NCI-H1092 (cell line): ENCODE measurements around the gene SZRD1.
"Not testable (repeated sequence)": the region's sequence is repeated elsewhere in the genome, so short reads cannot be mapped to it uniquely, and the experiment has no call there.

Experiments
- DNase-seq: peaks from one replicate; lab custom pipeline; 2025; lab: John Stamatoyannopoulos, UW

Gene SZRD1

DNA sequence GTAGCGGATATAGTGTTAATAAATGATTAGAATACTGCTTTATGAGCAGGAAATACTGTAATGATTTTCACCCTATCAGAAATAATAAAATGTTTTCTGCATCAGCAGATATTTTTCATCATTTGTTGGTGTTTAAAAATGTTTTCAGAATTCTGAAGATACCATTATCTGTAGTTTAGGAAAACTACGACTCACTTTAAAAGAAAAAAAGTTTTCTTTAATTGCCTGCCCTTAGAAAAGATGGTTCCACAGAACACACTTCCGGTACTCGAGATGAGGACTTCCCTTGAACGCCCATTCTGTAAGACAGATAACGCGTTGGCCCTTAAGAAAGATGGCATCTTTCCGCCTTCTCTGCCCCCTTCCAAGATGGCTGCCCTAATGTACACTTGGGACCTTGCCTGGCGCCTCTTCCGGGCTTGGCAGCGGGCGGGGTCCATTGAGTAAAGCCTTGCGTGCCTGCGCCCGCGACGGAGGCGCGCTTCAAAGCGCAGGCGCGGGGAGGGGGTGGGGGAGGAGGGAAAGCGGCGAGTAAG, at the start of gene SZRD1:
Gene SZRD1, plus strand, starts transcription at position 521 of the 536 bp plus-strand sequence. CDS start 16 bp downstream, outside the sequence.
- peak; percentile 100 for DNase-seq

DNA sequence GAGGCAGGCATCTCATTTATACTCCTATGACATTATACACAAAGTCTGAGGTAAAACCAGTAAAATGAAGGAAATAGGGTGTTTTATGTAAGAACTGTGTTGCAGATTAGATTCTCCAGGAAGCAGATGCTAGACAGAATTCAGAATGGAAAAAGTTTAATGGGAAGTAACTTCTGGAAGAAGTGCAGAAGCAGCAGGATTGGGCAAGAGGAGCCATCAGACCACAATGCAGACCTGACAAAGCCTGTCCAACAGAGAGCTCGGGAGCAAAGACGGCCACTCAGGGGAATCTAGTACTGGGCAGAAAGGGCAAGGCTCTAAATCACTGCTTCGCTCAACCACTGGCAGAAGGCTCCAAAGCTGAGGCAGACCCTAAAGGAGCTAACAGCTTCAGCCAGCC, 48.5 kb upstream of the SZRD1 start:
- no peak for DNase-seq

- DNase-seq = no peak
Observed at GRCh38 chr1:16321176-16321867, 45.7 kb upstream of the SZRD1 start.

GRCh38 chr1:16324456-16324890, 42.6 kb upstream of the SZRD1 start:
- no peak for DNase-seq

DNA sequence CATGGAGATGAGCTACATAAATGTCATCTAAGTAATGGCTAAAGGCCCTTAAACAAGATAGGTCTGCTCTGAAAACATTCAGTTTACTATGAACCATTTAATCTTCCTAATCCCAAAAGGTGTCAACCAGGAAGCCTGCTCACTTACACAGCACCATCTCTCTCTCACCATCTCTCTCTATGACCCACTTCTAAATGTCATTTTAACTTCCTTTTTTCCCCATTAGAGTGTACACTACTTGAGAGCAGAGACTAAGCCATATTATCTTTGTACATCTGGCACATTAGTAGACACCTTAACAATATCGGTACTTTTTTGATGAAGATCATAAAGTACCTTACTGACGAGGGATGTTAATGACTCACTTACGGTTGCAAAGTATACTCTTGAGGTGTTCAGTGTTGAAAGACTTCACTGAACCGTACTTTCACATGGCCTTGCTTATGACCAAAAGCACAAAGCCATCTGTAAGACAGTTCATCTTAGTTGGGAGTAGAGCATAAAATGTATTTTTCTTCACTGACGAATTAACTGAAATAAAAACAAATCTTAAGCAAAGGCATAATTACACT, 40.1 kb upstream of the SZRD1 start:
- DNase-seq = no peak

GRCh38 chr1:16334655-16335340, 32.2 kb upstream of the SZRD1 start:
- DNase-seq = no peak

GRCh38 chr1:16338961-16339360, 28.1 kb upstream of the SZRD1 start:
- no peak for DNase-seq

DNA sequence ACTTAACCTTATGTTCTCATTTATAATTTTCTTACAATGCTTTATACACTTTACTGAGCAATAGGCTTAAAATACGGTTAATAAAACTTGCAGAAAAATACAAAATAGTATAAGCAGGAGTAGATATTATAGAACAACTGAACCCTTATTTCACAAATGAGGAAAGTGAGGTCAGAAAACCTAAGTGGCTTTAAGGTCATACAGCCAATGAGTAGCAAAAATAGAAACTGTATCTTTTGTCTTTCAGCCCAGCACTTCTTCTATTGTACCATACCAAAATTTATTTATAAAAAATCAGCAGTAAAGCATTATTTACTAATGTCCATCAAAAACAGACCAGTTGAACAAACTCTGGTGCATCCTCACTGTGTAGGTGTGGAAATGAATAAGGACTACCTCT, 26.4 kb upstream of the SZRD1 start:
- DNase-seq = no peak

DNA sequence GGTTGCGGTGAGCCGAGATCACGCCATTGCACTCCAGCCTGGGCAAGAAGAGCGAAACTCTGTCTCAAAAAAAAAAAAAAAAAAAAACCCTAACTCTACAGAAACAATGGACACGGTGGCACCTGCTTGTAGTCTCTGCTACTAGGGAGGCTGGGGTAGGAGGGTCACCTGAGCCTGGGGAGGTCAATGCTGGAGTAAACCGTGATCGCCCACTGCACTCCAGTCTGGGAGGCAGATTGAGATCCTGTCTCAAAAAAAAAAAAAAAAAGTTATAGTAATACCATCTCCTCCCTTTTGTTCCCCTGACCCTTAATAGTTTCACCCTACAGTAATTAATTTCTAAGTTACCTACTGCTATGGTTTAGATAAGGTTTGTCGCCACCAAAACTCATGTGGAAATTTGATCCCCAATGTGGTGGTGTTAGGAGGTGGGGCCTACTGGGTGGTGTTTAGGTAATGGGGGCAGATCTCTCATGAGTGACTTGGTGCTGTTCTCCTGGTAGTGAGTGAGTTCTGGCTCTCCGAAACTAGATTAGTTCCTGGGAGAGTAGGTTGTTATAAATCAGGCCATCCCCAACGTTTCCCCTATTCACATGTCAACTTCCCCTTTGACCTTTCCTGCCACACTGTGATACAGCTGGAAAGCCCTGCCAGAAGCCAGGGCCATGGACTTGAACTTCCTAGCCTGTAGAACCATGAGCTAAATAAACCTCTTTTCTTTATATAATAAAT, 24.5 kb upstream of the SZRD1 start:
- no peak for DNase-seq

DNA sequence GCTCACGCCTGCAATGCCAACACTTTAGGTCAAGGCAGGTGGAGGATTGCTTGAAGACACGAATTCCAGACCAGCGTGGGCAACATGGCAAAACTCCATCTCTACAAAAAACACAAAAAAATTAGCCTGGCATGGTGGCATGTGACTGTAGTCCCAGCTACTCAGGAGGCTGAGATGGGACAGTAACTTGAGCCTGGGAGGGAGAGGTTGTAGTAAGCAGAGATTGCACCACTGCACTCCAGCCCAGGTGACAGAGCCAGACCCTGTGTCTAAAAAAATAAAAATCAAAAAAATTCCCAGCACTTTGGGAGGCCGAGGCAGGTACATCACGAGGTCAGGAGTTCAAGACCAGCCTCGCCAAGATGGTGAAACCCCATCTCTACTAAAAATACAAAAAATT, 23.8 kb upstream of the SZRD1 start:
- DNase-seq = not testable (repeated sequence)

DNA sequence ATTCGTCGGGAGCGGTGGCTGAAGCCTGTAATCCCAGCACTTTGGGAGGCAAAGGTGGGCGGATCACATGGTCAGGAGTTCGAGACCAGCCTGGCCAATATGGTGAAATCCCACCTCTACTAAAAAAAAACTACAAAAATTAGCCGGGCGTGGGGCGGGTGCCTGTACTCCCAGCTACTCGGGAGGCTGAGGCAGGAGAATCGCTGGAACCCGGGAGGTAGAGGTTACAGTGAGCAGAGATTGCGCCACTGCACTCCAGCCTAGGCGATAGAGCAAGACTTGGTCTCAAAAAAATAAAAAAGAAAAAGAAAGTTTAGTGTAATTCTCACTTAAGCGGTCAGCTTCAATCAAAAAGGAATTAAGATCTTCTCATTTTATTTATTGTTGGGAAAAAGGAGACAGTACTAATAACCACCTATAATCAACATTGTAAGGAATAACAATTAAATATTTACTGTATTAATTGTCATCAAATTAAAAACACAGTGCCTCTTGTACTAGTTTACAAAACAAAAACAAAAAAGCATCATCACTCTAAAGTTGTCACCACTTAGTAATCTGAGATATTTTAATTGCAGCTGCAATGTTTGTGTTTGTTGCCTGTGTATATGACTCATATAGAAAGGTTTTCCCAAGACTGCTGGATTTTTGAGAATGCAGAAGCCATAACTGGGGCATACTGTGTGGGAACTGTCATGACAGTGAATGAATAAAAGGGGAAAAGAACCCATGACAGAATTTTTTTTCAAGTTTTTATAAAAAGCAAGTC, 18.4 kb upstream of the SZRD1 start:
- DNase-seq = no peak

DNA sequence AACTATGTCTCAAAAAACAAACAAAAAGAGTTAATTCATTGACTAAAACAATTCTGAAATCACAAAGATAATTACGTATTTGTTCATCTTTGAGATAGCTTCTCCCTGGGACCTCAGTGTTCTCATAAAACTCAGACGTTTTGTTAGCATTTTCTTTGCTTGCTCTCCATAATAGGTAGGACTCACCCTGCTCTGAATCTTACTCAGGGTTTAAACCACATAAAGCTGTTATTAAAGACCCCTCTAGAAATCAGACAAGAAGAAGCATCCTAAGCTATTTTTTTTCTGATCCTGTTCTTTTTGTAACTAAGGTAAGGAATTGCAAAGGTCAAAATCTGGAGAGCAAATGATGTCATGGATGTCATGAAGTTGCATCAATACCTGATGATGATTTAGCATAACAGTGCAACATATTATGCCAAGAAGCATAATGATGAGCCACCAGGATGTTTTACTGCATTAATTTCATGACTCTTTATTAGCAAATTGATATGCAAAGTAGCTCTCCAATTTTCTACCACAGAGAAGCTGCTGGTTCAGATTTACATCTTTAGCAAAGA, 17.1 kb upstream of the SZRD1 start:
- no peak for DNase-seq

- DNase-seq = no peak
Observed at GRCh38 chr1:16351456-16351993, 15.5 kb upstream of the SZRD1 start.

- DNase-seq = peak; percentile 91
Observed at GRCh38 chr1:16351994-16352841, 14.8 kb upstream of the SZRD1 start, which contains the start of gene FBXO42. Gene FBXO42, minus strand, starts transcription at chr1:16352480. Its CDS starts 37,062 bp downstream, at chr1:16315418.

DNA sequence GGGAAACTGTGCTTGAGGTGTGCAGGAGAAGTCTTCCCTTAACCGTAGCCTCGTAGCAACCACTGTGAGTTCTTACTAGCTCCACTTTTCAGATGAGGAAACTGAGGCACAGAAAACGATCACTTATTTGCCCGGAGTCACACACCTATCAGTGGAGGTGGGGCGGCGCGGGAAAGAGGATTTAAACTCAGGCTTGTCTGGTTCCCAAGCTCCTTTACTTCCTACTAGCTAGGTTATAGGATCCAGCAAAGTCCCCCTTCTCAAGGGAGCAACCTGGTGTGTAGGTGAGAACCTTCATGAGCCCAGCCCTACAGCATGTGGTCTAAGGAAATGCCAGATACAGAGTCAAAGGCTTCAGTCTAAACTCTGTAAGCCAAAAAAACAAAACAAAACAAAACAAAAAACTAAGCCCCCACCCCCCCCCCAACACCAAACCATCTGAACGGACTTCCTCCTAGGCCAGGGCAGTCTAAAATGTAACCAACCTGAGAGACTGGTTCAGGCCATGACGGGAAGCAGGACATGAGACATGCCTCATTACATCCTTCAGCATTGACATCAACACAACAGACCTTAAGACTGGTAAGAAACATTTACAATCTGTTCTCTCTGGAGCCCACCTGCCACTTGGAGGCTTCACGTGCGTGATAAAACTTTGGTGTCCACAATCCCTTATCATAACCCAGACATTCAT, 14.1 kb upstream of the SZRD1 start:
- no peak for DNase-seq

DNA sequence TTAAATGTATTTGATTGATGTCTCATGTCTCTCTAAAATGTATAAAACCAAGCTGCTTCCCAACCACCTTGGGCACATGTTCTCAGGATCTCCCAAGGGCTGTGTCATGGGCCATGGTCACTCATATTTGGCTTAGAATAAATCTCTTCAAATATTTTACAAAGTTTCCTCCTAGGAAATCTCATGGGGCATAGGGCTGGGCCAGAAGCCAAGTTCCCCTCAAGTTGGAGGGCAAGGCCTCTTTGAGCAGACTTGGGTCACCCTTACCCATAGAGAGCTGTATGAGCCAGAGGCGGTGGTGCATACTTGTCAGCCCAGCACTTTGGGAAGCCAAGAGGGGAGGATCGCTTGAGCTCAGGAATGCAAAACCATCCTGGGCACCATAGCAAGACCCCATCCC, 12.4 kb upstream of the SZRD1 start:
- DNase-seq = no peak

GRCh38 chr1:16356867-16357266, 10.2 kb upstream of the SZRD1 start:
- DNase-seq = no peak

GRCh38 chr1:16365146-16365498, 1.9 kb upstream of the SZRD1 start:
- DNase-seq = not testable (repeated sequence)

GRCh38 chr1:16367258-16367967, 371 bp downstream of the SZRD1 start:
- DNase-seq = peak; percentile 76
